NCI-H1048 (cell line): Measurements from ENCODE around the gene LGALS7.
"Not testable (repeated sequence)": the region's sequence is repeated elsewhere in the genome, so short reads cannot be mapped to it uniquely, and the experiment has no call there.

ENCODE experiments used
- DNase-seq: peaks from one replicate; lab custom pipeline; 2025; lab: John Stamatoyannopoulos, UW

LGALS7 gene

GRCh38 chr19:38770949-38771275, 2.4 kb downstream of the LGALS7 start:
- DNase-seq, result not testable (repeated sequence)

DNA sequence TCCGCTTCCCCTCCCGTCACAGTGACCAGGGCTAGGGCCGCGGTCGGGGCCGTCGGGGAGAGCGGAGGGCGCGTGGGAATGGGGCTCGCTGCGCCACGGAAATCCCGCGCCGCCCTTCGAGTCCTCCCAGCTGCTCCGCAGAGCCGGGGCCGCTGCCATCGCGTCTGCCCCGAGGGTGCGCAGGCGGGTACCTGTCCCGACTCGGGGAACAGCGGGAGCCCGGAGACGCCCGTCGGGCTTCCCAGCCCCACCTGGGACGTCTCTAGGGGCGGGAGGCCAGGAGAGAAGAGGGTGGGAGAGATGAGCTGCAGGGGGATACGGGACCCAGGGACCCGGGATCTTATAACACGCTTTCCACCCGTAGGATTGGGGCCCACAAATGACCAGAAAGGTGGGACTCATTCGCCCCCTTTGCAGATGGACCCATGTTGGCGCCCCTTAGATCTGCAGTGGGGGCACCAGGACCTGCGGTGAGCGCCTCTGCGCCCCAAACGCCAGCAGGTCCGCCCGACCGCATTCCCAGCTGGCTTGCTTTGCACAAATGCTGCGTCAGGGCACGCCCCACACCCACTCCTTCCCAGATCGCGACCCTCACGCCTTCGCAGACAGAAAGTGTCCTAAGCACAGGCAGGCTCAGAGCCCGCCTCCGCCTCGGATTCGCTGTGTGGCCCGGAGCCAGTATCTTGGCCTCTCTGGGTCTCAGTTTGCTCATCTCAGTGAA, 2.9 kb downstream of the LGALS7 start:
- DNase-seq, result not testable (repeated sequence)

DNA sequence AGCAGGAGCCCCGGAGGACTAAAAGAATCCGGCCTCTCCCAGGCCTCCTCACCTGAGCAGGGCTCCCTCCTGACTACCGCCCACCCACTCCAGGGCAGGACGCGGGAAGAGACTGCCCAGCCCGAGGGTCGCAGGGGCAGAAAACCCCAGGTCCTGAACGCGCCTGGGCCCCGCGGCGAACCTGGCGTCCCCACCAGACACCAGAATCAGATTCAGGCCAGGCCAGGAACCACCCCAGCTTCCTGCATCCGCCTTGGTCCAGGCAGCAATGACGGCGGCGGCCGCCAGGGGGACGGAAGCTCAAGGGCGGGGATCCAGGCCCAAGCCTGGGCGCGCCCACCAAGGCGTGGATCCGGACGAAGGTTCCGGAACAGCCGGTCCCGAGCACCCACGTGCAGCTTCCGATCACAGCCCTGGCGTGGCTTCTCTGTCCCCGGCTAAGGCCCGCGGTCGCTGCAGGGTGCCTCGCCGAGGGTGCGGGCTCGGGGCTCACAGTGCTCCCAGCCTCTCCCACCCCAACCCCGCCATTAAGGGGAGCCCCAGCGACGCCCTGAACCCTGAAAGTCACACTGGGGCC, 3.6 kb downstream of the LGALS7 start:
- no peak for DNase-seq

DNA sequence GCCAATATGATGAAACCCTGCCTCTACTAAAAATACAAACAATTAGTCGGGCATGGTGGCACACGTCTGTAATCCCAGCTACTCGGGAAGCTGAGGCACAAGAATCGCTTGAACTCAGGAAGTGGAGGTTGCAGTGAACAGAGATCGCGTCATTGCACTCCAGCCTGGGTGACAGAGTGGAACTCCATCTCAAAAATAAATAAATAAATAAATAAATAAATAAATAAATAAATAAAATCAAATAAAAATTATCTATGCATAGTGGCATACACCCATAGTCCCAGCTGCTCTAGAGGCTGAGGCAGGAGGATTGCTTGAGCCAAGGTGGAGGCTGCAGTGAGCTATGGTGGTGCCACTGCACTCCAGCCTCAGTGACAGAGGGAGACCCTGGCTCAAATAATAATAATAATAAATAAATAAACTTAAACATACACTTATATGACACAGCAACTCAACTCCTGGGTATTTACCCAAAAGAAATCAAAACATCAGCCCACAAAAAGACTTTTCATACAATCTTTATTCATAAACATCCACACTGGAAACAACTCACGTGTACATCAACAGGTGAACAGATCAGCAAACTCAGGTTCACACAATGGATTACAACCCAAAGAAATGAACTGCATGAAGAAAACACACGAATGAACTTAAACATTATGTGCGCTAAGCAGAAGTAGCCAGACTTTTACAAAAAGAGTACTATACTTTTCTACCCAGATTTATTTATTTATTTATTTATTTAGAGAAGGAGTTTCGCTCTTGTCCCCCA, 6.9 kb downstream of the LGALS7 start:
- no peak for DNase-seq

- no peak for DNase-seq
Measured at GRCh38 chr19:38765214-38765613, 8.1 kb downstream of the LGALS7 start.

DNA sequence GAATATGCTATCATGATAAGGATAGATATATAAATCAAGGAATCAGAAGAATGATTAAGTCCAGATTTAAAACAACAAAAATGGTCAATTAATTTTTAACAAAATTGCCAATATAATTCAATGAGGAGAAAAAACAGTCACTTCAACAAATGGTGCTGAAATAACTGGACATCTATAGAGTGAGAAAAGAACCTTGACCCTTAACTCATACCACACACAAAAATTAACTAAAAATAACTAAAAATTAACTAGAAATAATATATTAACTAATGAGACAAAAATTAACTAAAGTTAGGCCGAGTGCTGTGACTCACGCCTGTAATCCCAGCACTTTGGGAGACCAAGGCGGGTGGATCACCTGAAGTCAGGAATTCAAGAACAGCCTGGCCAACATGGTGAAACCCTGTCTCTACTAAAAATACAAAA, 9.5 kb downstream of the LGALS7 start:
- DNase-seq, result no peak

DNA sequence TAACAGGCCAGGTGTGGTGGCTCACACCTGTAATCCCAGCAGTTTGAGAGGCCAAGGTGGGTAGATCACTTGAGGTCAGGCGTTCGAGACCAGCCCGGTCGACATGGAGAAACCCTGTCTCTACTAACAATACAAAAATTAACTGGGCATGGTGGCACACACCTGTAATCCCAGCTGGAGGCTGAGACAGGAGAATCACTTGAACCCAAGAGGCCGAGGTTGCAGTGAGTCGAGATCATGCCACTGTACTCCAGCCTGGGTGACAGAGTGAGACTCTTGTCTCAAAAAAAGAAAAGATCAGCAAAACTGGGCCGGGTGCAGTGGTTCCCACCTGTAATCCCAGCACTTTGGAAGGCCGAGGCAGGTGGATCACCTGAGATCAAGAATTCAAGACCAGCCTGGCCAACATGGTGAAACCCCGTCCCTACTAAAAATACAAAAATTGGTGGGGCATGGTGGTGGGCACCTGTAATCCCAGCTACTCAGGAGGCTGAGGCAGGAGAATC, 11.4 kb downstream of the LGALS7 start:
- DNase-seq, result not testable (repeated sequence)

DNA sequence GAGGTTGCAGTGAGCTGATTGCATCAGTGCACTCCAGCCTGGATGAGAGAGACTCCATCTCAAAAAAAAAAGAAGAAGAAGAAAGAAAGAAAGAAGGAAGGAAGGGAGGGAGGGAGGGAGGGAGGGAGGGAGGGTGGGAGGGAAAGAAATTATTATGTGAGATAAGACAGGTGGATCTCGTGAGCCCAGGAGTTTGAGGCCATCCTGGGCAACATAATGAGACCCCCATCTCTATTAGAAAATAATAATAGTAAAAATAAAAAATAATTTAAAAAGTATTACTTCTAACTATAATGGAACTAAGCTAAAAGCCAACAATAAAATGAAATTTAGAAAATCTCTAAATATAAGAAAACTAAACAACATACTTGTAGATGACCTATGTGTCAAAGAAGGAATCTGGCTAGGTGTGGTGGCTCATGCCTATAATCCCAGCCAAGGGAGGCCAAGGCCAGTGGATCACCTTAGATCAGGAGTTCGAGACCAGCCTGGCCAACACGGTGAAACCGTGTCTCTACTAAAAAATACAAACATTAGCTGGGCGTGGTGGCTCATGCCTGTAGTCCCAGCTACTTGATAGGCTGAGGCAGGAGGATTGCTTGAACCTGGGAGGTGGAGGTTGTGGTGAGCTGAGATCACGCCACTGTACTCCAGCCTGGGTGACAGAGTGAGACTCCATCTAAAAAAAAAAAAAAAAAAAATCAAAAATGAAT, 12.4 kb downstream of the LGALS7 start:
- DNase-seq, result not testable (repeated sequence)

GRCh38 chr19:38759590-38760003, 13.7 kb downstream of the LGALS7 start:
- no peak for DNase-seq

DNA sequence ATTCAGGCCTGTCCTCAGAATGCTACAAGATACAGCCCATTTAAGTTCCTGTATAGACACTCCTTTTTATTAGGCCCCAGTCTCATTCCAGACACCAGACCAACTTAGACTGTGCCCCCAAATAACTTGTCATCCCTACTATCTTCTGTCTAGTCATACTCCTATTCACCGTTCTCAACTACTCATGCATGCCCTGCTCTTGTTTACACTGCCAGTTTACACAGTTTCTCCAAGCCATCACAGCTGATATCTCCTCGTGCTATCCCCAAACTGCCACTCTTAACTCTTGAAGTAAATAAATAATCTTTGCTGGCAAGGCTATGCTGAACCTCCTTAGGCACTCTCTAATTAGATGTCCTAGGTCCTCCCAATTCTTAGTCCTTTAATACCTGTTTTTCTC, 19.1 kb downstream of the LGALS7 start:
- not testable (repeated sequence) for DNase-seq

GRCh38 chr19:38753783-38754182, 19.5 kb downstream of the LGALS7 start:
- DNase-seq, result not testable (repeated sequence)

GRCh38 chr19:38745316-38745715, 28.0 kb downstream of the LGALS7 start:
- DNase-seq, result no peak

GRCh38 chr19:38744874-38745273, 28.4 kb downstream of the LGALS7 start:
- DNase-seq, result no peak

DNA sequence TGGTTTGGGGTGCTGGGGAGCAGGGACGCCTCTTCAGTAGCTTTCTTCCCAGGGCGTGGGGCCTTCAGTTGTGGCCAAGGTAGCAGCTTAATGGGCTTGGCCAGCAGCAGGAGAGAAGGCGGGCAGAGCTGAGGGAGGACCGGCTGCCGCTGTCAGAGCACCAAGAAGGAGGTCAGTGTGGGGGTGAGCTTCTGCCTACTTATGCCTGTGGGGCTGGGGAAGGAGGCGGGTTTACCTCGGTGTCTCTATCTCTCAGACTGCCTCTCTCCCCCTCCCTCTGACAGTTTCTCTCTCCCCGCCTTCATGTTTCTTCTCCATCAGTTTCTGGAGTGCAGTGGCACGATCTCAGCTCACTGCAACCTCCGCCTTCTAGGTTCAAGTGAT, 29.0 kb downstream of the LGALS7 start, which contains the start of gene CAPN12:
TSS of gene CAPN12 (minus strand) at position 177 of the 384 bp plus-strand sequence. CDS start 309 bp downstream, outside the sequence.
- no peak for DNase-seq

DNA sequence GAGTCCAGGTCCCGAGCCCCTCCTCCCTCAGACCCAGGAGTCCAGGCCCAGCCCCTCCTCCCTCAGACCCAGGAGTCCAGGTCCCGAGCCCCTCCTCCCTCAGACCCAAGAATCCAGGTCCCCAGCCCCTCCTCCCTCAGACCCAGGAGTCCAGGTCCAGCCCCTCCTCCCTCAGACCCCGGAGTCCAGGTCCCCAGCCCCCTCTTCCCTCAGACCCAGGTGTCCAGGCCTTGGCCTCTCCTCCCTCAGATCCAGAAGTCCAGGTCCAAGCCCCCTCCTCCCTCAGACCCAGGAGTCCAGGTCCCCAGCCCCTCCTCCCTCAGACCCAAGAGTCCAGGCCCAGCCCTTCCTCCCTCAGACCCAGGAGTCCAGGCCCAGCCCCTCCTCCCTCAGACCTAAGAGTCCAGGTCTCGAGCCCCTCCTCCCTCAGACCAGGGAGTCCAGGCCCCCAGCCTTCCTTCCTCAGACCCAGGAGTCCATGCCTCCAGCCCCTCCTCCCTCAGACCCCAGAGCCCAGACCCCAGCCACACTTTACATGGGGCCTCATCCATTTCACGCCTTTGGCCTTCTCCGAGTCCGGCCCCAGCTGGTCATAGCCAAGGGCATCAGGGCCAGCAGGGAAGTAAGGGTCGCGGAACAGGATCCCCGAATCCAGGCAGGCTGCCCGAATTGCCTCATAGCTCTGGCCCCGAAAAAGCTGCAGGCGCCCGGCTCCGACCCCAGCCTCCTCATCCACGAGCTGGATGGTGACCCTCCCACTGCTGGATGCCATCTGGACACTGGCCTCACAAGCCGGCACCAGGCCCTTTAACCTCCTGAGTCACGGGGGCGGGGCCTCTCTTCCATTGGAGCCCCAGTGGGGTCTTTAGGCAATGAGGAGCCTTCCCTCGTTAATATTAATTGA, 29.7 kb downstream of the LGALS7 start:
- DNase-seq, result no peak

DNA sequence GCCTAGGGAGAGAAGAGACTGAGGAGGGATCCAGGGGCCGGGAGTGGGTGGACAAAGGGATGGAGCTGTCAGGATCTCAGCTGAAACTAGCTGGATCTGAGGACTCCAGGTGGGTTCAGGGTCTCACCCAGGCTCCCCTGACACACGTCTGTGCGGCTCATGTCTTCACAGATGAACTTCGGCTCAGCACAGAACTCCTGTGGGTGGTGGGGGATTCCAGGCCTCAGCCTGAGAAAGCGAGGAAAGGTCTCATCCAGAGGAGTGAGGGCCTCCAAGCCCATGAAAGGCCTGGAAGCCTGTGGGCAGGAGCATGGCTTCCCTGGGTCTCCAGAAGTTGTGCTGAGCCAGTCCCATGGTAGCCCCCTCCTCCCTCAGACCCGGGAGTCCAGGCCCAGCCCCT, 30.4 kb downstream of the LGALS7 start:
- no peak for DNase-seq

DNA sequence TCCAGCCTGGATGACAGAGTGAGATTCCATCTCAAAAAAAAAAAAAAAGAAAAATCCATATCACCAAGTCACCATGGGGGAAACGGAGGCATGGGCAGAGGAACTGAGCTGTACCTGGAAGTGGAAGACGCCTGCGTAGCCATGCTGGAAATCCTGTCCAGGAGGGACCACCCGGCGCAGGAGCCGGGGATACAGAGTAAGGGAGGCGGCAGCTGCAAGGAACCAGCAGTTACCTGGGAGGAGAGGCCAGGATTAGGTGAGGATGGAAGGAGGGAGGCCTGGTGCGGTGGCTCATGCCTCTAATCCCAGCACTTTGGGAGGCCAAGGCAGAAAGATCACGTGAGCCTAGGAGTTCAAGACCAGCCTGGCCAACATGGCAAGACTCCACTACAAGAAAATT, 31.0 kb downstream of the LGALS7 start:
- no peak for DNase-seq

- no peak for DNase-seq
Measured at GRCh38 chr19:38741670-38742069, 31.6 kb downstream of the LGALS7 start.

DNA sequence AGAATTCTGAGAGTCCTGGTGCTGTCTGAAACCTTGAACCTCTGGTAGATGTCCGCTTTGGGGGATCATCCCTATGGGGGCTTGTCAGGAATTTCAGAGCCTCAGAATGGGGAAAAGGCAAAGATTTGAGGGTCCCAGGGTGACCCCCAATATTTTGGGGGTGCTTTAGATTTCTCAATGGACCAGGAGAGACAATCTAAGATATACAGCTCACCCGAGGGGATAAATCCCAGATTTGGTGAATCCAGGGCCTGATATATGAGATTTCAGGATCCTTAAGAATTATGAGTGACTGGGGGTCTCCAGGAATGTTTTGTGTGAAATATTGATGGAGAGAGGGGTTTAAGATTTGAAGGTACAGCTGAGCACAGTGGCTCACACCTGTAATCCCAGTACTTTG, 32.4 kb downstream of the LGALS7 start:
- no peak for DNase-seq

DNA sequence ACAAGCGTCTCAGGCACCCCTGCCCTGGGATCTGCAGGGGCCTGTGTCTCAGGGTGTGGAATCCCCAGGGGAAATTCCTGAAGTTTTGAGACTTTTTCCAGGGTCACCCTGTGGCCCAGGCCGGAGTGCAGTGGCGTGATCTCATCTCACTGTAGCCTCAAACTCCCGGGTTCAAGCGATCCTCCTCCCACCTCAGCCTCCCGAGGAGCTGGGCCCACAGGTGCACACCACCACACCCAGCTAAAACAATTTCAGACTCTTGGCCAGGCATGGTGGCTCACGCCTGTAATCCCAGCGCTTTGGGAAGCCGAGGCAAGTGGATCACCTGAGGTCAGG, 33.1 kb downstream of the LGALS7 start:
- no peak for DNase-seq
